WTC11 (cell line): ENCODE measurements around the gene MUC21. TPM values are rescaled to one million over a fixed set of nuclear protein-coding genes. Genes with fewer than 3 reads are reported as not detected.

ENCODE experiments used
- ATAC-seq: fragments of 200-7000 bp; cut with Tn5 transposase; 2 replicates; pipeline ENCODE4 v1.10.0; 2021; ENCODE audit warnings: mild to moderate bottlenecking, moderate library complexity
- CTCF ChIA-PET: fragments of 300-600 bp; sonication (Branson Sonifier 250); formaldehyde crosslinking; loops from one replicate; lab custom pipeline; 2021; ENCODE audit warnings: antibody characterized with exemption; lab: Charles Lee
- POLR2A ChIA-PET: fragments of 350-600 bp; sonication (Branson Sonifier 250); formaldehyde crosslinking; loops from one replicate; lab custom pipeline; 2021; ENCODE audit warnings: antibody characterized with exemption; lab: Charles Lee
- DNase-seq: peaks from one replicate; pipeline ENCODE4 v3.0.0; 2021; ENCODE audit warnings: low spot score
- H3K27ac Mint-ChIP-seq: 2 replicates; pipeline ENCODE4 v1.8.0; 2021; ENCODE audit warnings: mixed read lengths
- H3K27me3 Mint-ChIP-seq: 2 replicates; pipeline ENCODE4 v1.8.0; 2021; ENCODE audit warnings: low read depth, mild to moderate bottlenecking, moderate library complexity, mixed read lengths
- H3K36me3 Mint-ChIP-seq: 2 replicates; pipeline ENCODE4 v1.8.0; 2021; ENCODE audit warnings: mixed read lengths
- H3K4me1 Mint-ChIP-seq: 2 replicates; pipeline ENCODE4 v1.8.0; 2022; ENCODE audit warnings: mixed read lengths
- H3K4me3 Mint-ChIP-seq: 2 replicates; pipeline ENCODE4 v1.8.0; 2021; ENCODE audit warnings: mild to moderate bottlenecking, moderate library complexity, mixed read lengths
- H3K9me3 Mint-ChIP-seq: 2 replicates; pipeline ENCODE4 v1.8.0; 2021; ENCODE audit warnings: mixed read lengths
- CBFB ChIP-seq: sonication (generic); formaldehyde crosslinking; IDR thresholded peaks from 2 replicates; pipeline ENCODE4 v1.8.1; 2022; ENCODE audit warnings: mild to moderate bottlenecking, low read depth, missing genetic modification reagents
- CREM ChIP-seq: sonication (generic); formaldehyde crosslinking; IDR thresholded peaks from 2 replicates; pipeline ENCODE4 v1.8.1; 2022; ENCODE audit warnings: mild to moderate bottlenecking, missing genetic modification reagents, moderate library complexity
- ERG ChIP-seq: fragments of 250-450 bp; sonication (Bioruptor Pico); IDR thresholded peaks from 2 replicates; pipeline ENCODE4 v1.8.0; 2021; ENCODE audit warnings: mild to moderate bottlenecking
- ESRRA ChIP-seq: sonication (generic); formaldehyde crosslinking; IDR thresholded peaks from 2 replicates; pipeline ENCODE4 v1.8.1; 2022; ENCODE audit warnings: mild to moderate bottlenecking, missing genetic modification reagents, borderline replicate concordance
- GRHL2 ChIP-seq: fragments of 250-450 bp; sonication (Bioruptor Pico); IDR thresholded peaks from 2 replicates; pipeline ENCODE4 v1.8.0; 2022; ENCODE audit warnings: mild to moderate bottlenecking, moderate library complexity; ENCODE audit not compliant: insufficient replicate concordance, severe bottlenecking
- IRF2 ChIP-seq: sonication (generic); formaldehyde crosslinking; IDR thresholded peaks from 2 replicates; pipeline ENCODE4 v1.8.0; 2022; ENCODE audit warnings: low read depth, missing genetic modification reagents, borderline replicate concordance
- PRRX2 ChIP-seq: fragments of 250-450 bp; sonication (Bioruptor Pico); IDR thresholded peaks from 2 replicates; pipeline ENCODE4 v1.8.0; 2021; ENCODE audit warnings: mild to moderate bottlenecking
- TCF7 ChIP-seq: sonication (generic); formaldehyde crosslinking; IDR thresholded peaks from 2 replicates; pipeline ENCODE4 v1.8.0; 2022; ENCODE audit warnings: mild to moderate bottlenecking, low read depth, missing genetic modification reagents, moderate library complexity
- ZBTB21 ChIP-seq: sonication (generic); formaldehyde crosslinking; IDR thresholded peaks from 2 replicates; pipeline ENCODE4 v1.8.1; 2023; ENCODE audit warnings: mild to moderate bottlenecking, missing genetic modification reagents, borderline replicate concordance
- ZNF263 ChIP-seq: sonication (generic); formaldehyde crosslinking; IDR thresholded peaks from 2 replicates; pipeline ENCODE4 v1.8.1; 2022; ENCODE audit warnings: low read depth, mild to moderate bottlenecking, moderate library complexity, missing genetic modification reagents
- ZNF416 ChIP-seq: fragments of 250-450 bp; sonication (Bioruptor Pico); IDR thresholded peaks from 2 replicates; pipeline ENCODE4 v1.9.0; 2021; ENCODE audit warnings: mild to moderate bottlenecking, inconsistent platforms
- ZNF512 ChIP-seq: sonication (generic); formaldehyde crosslinking; IDR thresholded peaks from 2 replicates; pipeline ENCODE4 v1.8.1; 2022; ENCODE audit warnings: missing genetic modification reagents, borderline replicate concordance
- ZSCAN18 ChIP-seq: fragments of 250-450 bp; sonication (Bioruptor Pico); IDR thresholded peaks from 2 replicates; pipeline ENCODE4 v2.1.2; 2022; ENCODE audit warnings: mild to moderate bottlenecking, moderate library complexity
- total RNA-seq: library from RNA; stranded (reverse); gene quantifications from 3 replicates; pipeline ENCODE4 v1.2.3, GENCODE V29; 2021
- TF ChIP-seq, protein P1 (sequence below): fragments of 200-600 bp; IDR thresholded peaks from 2 replicates; pipeline ENCODE4 v1.8.0; 2022; ENCODE audit warnings: antibody characterized with exemption
- TF ChIP-seq, protein P2 (sequence below): sonication (generic); formaldehyde crosslinking; IDR thresholded peaks from 2 replicates; pipeline ENCODE4 v1.8.0; 2022; ENCODE audit warnings: mild to moderate bottlenecking, missing genetic modification reagents
- TF ChIP-seq, protein P3 (sequence below): sonication (generic); formaldehyde crosslinking; IDR thresholded peaks from 2 replicates; pipeline ENCODE4 v1.8.1; 2022; ENCODE audit warnings: low read depth, missing genetic modification reagents, borderline replicate concordance

Gene MUC21
- total RNA-seq, 1 experiment from 2014 or later, result not detected

DNA sequence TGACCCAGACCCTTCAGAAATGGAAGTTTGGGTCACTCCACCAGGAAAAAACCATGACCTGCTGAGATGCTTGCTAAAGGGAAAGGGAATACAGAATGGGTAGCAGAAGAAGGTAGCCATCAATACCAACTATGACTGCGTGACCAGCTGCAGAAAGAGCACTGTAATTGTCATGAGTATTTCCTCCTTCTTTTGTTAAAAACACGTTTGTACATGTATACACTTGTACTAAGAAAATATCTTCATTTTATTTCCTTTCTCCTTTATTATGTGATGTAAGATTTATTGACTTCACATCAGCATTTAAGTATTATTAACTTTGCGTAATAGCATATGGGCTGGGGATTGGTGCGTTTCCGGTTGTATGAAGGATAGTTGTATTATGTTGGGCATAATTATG lies 12.6 kb upstream of the MUC21 start (continued):
- TF ChIP-seq ERG (no peak), CREM (no peak), GRHL2 (CRISPR knock-in tag) (no peak), ZNF416 (CRISPR knock-in tag) (no peak), TCF7 (CRISPR knock-in tag) (no peak), ZNF512 (no peak)

DNA sequence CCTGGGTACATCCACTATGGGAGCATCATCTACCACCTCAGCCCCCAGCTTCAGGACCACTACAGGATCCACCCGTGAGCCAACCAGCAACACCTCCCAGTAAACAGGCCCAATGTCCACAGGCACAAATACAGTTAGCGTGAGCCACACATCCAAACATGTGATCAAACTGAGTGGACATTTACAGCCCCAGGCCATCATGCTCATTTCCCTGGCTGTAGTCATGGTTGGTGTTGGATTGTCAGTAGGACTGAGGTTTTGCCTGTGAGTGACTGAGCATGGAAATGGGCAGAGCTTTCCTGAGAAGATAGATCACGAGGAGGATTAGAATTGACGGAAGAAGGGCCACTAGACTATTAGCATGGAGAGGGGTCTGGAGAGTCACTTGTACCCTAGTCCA lies 10.7 kb upstream of the MUC21 start:
- ChIA-PET CTCF (interaction anchor here (1.5 kb wide), 1 partner anchor 98 kb away, joined by 3 read pairs; no protein-coding TSS in a partner anchor), POLR2A (no interaction called here)
- H3K36me3 Mint-ChIP-seq, result no peaks in the 10 kb centered on the region
- no peak overlapping the region for H3K27ac Mint-ChIP-seq
- ATAC-seq, result no peak
- H3K9me3 Mint-ChIP-seq, result peaks cover 6% of the 10 kb centered on the region
- no peak overlapping the region for H3K4me3 Mint-ChIP-seq
- no peak for DNase-seq
- no peak for TF ChIP-seq ZBTB21 (CRISPR knock-in tag)
- TF ChIP-seq CBFB, result no peak
- no peak for TF ChIP-seq IRF2 (CRISPR knock-in tag)
- no peak for TF ChIP-seq PRRX2 (CRISPR knock-in tag)
- no peak for TF ChIP-seq ZSCAN18 (CRISPR knock-in tag)
- TF ChIP-seq, protein P1, sequence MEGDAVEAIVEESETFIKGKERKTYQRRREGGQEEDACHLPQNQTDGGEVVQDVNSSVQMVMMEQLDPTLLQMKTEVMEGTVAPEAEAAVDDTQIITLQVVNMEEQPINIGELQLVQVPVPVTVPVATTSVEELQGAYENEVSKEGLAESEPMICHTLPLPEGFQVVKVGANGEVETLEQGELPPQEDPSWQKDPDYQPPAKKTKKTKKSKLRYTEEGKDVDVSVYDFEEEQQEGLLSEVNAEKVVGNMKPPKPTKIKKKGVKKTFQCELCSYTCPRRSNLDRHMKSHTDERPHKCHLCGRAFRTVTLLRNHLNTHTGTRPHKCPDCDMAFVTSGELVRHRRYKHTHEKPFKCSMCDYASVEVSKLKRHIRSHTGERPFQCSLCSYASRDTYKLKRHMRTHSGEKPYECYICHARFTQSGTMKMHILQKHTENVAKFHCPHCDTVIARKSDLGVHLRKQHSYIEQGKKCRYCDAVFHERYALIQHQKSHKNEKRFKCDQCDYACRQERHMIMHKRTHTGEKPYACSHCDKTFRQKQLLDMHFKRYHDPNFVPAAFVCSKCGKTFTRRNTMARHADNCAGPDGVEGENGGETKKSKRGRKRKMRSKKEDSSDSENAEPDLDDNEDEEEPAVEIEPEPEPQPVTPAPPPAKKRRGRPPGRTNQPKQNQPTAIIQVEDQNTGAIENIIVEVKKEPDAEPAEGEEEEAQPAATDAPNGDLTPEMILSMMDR, result no peak
- TF ChIP-seq ESRRA (CRISPR knock-in tag), result no peak
- no peak for TF ChIP-seq CREM
- no peak for TF ChIP-seq ZNF263 (CRISPR knock-in tag)
- TF ChIP-seq, protein P2, sequence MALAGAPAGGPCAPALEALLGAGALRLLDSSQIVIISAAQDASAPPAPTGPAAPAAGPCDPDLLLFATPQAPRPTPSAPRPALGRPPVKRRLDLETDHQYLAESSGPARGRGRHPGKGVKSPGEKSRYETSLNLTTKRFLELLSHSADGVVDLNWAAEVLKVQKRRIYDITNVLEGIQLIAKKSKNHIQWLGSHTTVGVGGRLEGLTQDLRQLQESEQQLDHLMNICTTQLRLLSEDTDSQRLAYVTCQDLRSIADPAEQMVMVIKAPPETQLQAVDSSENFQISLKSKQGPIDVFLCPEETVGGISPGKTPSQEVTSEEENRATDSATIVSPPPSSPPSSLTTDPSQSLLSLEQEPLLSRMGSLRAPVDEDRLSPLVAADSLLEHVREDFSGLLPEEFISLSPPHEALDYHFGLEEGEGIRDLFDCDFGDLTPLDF, result no peak
- TF ChIP-seq, protein P3, sequence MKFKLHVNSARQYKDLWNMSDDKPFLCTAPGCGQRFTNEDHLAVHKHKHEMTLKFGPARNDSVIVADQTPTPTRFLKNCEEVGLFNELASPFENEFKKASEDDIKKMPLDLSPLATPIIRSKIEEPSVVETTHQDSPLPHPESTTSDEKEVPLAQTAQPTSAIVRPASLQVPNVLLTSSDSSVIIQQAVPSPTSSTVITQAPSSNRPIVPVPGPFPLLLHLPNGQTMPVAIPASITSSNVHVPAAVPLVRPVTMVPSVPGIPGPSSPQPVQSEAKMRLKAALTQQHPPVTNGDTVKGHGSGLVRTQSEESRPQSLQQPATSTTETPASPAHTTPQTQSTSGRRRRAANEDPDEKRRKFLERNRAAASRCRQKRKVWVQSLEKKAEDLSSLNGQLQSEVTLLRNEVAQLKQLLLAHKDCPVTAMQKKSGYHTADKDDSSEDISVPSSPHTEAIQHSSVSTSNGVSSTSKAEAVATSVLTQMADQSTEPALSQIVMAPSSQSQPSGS (CRISPR knock-in tag), result no peak
- peaks cover 25% of the 10 kb centered on the region for H3K4me1 Mint-ChIP-seq
- peaks cover 3% of the 10 kb centered on the region; the same call in 1 of the 2 replicates for H3K27me3 Mint-ChIP-seq
